ENCODE measurements around the gene CFAP161.

The CFAP161 gene

DNA sequence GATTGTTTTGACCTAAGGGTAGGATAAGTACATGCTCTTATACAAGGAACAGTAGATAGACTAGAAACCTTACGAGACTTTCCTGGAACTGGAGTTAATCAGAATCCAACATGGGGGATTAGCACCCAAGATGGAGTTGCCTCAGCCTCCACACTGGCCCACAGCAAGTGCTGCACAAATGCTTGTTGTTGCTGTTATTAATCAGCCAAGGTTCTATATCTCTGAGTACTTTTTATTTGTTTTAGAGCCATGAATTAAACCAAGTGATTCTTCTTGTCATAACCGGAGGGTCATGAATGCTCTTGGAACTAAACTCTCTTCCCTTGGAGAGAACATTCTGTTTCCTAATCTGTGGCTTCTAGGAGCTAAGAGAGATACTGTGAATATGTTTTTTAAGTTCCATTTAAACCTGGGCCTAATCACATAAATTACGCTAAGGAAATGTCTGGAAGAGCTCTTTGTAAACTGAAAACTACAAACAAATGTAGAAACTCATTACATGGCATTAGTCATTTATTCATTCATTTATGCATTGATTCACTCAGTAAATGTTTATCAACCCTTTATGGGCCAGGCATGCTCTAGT is 56.9 kb downstream of the CFAP161 start:
- Histone ChIP-seq H3K4me1 (ENCODE audit: control insufficient read depth, insufficient read depth, low read length) (no peaks in the 10 kb centered on the region), H3K36me3 (ENCODE audit: control insufficient read depth, insufficient read depth, low read length) (no peaks in the 10 kb centered on the region)

DNA sequence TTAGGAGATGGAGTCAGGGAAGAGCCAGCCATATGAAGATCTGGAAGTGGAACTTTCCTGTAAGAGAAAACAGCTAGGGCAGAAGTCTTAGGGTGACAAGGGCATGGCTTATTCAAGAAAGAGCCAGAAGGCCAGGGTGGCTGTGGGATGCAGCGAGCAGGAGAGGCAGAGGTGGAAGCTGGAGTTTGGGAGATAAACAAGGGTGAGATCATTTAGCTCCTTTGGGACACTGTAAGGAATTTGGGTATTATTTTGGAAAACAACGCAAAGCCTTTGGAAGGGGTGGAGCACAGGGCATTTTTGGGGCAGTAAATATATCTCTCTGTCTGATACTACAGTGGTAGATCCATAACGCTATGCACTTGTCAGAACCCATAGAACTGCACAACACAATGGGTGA is 57.6 kb downstream of the CFAP161 start:
- H3K9ac ChIP-seq (ENCODE audit: low read depth, low read length): no peak overlapping the region
- no peaks in the 10 kb centered on the region for H3K27me3 ChIP-seq (ENCODE audit: control insufficient read depth, insufficient read depth, low read length)
- H3K4me3 ChIP-seq (ENCODE audit: low read depth, low read length): no peak overlapping the region
- no peaks in the 10 kb centered on the region for H3K9me3 ChIP-seq (ENCODE audit: control insufficient read depth, insufficient read depth, low read length)
- H3K36me3 ChIP-seq (ENCODE audit: control insufficient read depth, insufficient read depth, low read length): no peaks in the 10 kb centered on the region
- no peaks in the 10 kb centered on the region for H3K4me1 ChIP-seq (ENCODE audit: control insufficient read depth, insufficient read depth, low read length)

More for the DNA sequence above, 56.9 kb downstream of the CFAP161 start:
- Histone ChIP-seq H3K4me3 (ENCODE audit: low read depth, low read length) (no peak overlapping the region), H3K9me3 (ENCODE audit: control insufficient read depth, insufficient read depth, low read length) (no peaks in the 10 kb centered on the region), H3K27me3 (ENCODE audit: control insufficient read depth, insufficient read depth, low read length) (no peaks in the 10 kb centered on the region), H3K9ac (ENCODE audit: low read depth, low read length) (no peak overlapping the region)

DNA sequence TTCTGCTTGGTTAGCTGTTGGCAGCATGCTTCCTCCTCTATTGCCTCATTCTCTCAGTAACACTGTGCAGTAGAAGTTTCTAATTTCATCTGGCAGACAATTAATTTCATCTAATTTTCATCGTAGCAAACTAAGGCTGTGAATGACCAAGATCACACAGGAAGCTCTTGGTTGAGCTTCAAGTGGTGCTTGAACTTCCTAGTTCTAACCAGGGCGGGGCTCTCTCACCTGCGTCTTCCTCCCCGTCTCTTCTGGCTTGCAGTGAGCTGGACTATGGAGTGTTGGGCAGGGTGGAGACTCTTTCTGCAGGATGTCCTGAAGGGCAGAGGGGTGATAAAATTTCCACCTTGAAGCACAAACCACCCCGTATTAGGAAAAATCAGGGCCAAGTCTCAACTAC is 60.7 kb downstream of the CFAP161 start:
- Histone ChIP-seq H3K36me3 (ENCODE audit: control insufficient read depth, insufficient read depth, low read length) (no peaks in the 10 kb centered on the region), H3K9ac (ENCODE audit: low read depth, low read length) (no peak overlapping the region), H3K27me3 (ENCODE audit: control insufficient read depth, insufficient read depth, low read length) (no peaks in the 10 kb centered on the region), H3K4me1 (ENCODE audit: control insufficient read depth, insufficient read depth, low read length) (no peaks in the 10 kb centered on the region), H3K9me3 (ENCODE audit: control insufficient read depth, insufficient read depth, low read length) (no peaks in the 10 kb centered on the region), H3K4me3 (ENCODE audit: low read depth, low read length) (no peak overlapping the region)

DNA sequence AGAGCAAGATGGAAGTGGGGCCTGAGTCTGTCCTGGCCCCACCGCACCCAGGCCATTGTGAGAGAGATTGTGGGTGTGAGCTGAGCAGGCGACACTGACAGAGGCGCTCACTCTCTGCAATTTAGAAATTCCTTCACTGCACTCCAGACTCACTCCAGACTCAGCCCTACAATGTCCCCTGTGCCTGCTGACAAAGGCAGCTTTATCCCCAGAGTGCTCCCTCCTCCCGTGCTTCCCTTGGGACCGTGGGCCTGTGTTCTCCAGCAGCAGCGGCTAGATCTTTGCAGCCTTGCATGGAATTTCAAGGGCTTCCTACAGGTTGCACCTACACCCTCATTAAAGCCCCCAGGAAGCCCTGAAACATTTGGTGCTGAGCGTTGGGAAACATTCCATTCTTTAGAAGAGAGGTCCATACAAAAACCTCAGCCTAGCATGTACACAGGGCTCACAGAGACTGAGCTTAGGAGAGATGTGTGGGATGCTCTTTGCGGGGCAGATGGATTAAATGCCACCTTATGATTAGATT is 61.3 kb downstream of the CFAP161 start:
- no peak overlapping the region for H3K9ac ChIP-seq (ENCODE audit: low read depth, low read length)
- H3K4me3 ChIP-seq (ENCODE audit: low read depth, low read length): no peak overlapping the region
- H3K9me3 ChIP-seq (ENCODE audit: control insufficient read depth, insufficient read depth, low read length): no peaks in the 10 kb centered on the region
- H3K36me3 ChIP-seq (ENCODE audit: control insufficient read depth, insufficient read depth, low read length): no peaks in the 10 kb centered on the region
- H3K4me1 ChIP-seq (ENCODE audit: control insufficient read depth, insufficient read depth, low read length): no peaks in the 10 kb centered on the region
- H3K27me3 ChIP-seq (ENCODE audit: control insufficient read depth, insufficient read depth, low read length): no peaks in the 10 kb centered on the region

DNA sequence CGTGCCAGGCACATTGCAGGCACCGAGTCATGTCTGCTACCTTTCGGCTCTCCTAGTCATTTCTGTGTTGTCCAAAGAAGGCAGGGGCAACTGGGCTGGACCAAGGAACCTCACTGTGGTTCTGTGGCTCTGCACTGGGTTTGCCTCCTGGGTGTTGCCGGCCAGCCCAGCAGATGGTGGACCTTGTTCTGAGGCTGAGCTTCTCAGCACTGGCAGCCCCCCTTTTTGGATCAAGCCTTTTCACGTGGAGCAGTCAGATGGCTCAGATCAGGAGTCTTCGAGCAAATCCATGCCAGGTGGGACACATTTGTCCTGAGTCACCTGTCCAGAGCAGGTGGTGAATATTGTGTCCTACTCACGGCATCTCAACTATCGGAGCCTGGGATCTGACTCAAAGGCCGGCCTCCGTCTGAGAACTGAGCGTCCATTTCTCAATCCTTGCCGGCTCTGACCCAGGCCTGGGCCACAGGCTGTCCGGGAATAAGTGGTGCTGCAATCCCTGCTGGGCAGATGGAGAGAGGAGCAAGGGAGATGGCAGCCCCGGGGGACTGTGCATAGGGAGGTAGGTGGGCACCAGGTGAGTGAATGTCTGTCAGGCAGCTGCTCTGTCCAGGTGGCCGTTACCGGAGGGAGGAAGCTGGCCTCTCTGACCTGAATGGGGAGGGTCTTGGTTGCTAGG is 62.6 kb downstream of the CFAP161 start, which contains the start of gene IL16:
IL16 (plus strand) TSS at position 304 of the 679 bp plus-strand sequence. CDS start 28,521 bp downstream, outside the sequence.
- H3K9ac ChIP-seq (ENCODE audit: low read depth, low read length): no peak within 1 kb of the TSS
- no peaks in the 10 kb centered on the region for H3K27me3 ChIP-seq (ENCODE audit: control insufficient read depth, insufficient read depth, low read length)
- no peaks in the 10 kb centered on the region for H3K9me3 ChIP-seq (ENCODE audit: control insufficient read depth, insufficient read depth, low read length)
- no peak within 1 kb of the TSS for H3K4me3 ChIP-seq (ENCODE audit: low read depth, low read length)
- H3K4me1 ChIP-seq (ENCODE audit: control insufficient read depth, insufficient read depth, low read length): no peaks in the 10 kb centered on the region
- H3K36me3 ChIP-seq (ENCODE audit: control insufficient read depth, insufficient read depth, low read length): no peaks in the 10 kb centered on the region

DNA sequence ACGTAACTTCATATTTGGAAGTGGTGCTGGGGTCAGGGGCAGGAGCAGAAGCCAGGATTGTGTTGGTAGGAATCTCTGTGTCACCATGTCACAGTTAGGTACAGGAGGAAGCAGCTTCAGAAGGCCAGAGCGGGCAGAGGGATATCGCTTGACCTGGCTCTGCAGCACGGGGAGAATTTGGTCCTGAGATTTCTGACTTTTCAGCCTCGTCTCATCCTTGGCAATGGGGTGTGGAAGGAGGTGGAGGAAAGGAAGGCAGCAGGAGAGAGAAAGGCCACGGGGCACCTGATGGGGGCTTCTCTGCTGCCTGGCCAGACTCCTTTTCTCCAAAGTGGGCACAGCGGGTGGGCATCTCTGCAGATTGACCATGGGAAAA is 63.2 kb downstream of the CFAP161 start:
- H3K4me1 ChIP-seq (ENCODE audit: control insufficient read depth, insufficient read depth, low read length): no peaks in the 10 kb centered on the region
- H3K36me3 ChIP-seq (ENCODE audit: control insufficient read depth, insufficient read depth, low read length): no peaks in the 10 kb centered on the region
- no peak overlapping the region for H3K4me3 ChIP-seq (ENCODE audit: low read depth, low read length)
- no peaks in the 10 kb centered on the region for H3K27me3 ChIP-seq (ENCODE audit: control insufficient read depth, insufficient read depth, low read length)
- no peak overlapping the region for H3K9ac ChIP-seq (ENCODE audit: low read depth, low read length)
- H3K9me3 ChIP-seq (ENCODE audit: control insufficient read depth, insufficient read depth, low read length): no peaks in the 10 kb centered on the region

DNA sequence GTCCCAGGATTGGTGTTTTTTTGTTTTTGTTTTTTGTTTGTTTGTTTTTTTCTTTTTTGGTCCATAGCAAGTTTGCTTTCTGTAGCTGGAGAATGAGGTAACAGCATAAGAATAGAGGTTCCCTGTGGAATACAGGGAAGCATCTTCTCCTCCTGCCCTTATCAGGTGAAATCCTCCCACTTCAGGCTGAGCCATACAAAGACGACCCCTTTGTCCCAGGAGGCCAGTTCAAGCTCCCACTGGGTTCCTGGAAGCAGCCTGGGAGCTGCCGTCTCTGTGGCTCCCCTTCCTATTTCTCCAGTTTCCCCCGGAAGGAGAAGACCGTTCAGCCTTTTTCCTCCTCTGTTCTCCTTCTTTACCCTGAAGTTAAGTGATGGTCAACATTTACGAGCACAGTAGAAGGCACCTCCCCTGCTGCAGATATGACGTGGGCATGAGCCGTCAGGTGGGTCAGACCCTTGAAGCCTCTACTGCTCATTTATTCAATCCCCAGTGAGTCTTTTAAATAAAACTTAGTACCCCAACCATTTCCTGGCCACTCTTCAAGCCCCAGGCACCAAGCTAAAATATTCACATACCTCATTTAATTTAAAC is 63.7 kb downstream of the CFAP161 start:
- Histone ChIP-seq H3K4me3 (ENCODE audit: low read depth, low read length) (no peak overlapping the region), H3K9ac (ENCODE audit: low read depth, low read length) (no peak overlapping the region), H3K4me1 (ENCODE audit: control insufficient read depth, insufficient read depth, low read length) (no peaks in the 10 kb centered on the region), H3K36me3 (ENCODE audit: control insufficient read depth, insufficient read depth, low read length) (no peaks in the 10 kb centered on the region), H3K27me3 (ENCODE audit: control insufficient read depth, insufficient read depth, low read length) (no peaks in the 10 kb centered on the region), H3K9me3 (ENCODE audit: control insufficient read depth, insufficient read depth, low read length) (no peaks in the 10 kb centered on the region)

Measured in iPS-15b (cell line).